Endothelial cell of umbilical vein (primary cell): Measurements from ENCODE around the gene DEGS2. TPM values are rescaled to one million over a fixed set of nuclear protein-coding genes. Genes with fewer than 3 reads are reported as not detected.

Experiments used
- BruUV-seq: library from RNA; stranded (reverse); fragments of 400-500 nt; replicated peaks from 2 replicates; lab custom pipeline; 2021; lab: Mats Ljungman, UMichigan
- CTCF ChIA-PET: fragments of 300-600, 350-600 bp; sonication (Branson Sonifier 250); formaldehyde crosslinking; loops from one replicate; lab custom pipeline; 2021; ENCODE audit warnings: antibody characterized with exemption, inconsistent platforms; lab: Charles Lee
- POLR2A ChIA-PET: fragments of 300-600, 350-600 bp; sonication (Branson Sonifier 250); formaldehyde crosslinking; loops from one replicate; lab custom pipeline; 2021; ENCODE audit warnings: antibody characterized with exemption, inconsistent platforms; lab: Charles Lee
- DNase-seq: peaks from one replicate; pipeline ENCODE4 v3.0.0-alpha.2; 2011; ENCODE audit warnings: low read depth, low spot score
- FAIRE-seq: peaks from 2 replicates; lab custom pipeline; 2011; peaks lifted over from hg19 to GRCh38; lab: Jason Lieb, UNC
- H2AFZ ChIP-seq: 2 replicates; pipeline ENCODE4 v1.6.0; 2012; ENCODE audit warnings: low read depth, low read length, control low read depth, inconsistent platforms
- H3K27ac ChIP-seq: 2 replicates; pipeline ENCODE4 v1.5.1; 2011; ENCODE audit warnings: low read depth, mild to moderate bottlenecking, control low read depth, low read length, moderate library complexity; ENCODE audit not compliant: insufficient read depth
- H3K27me3 ChIP-seq, 2 experiments: 2 replicates each; pipeline versions ENCODE4 v1.6.0 to v1.6.1; 2011; ENCODE audit warnings: low read length in 2 of 2, mixed read lengths in 1 of 2; ENCODE audit not compliant: control insufficient read depth in 2 of 2, insufficient read depth in 2 of 2
- H3K36me3 ChIP-seq, 2 experiments: 2 replicates in 1 of 2; 3 replicates in 1 of 2; pipeline ENCODE4 v1.5.1; 2011; ENCODE audit warnings: low read length in 2 of 2, mild to moderate bottlenecking in 1 of 2, moderate library complexity in 1 of 2; ENCODE audit not compliant: control insufficient read depth in 2 of 2, insufficient read depth in 2 of 2; ENCODE audit errors: extremely low read depth in 1 of 2
- H3K4me1 ChIP-seq: 3 replicates; pipeline ENCODE4 v1.5.1; 2011; ENCODE audit warnings: mild to moderate bottlenecking, low read length; ENCODE audit not compliant: control insufficient read depth, insufficient read depth; ENCODE audit errors: extremely low read depth
- H3K4me2 ChIP-seq: 2 replicates; pipeline ENCODE4 v1.6.1; 2011; ENCODE audit warnings: low read length, control low read depth, mixed read lengths; ENCODE audit not compliant: insufficient read depth
- H3K4me3 ChIP-seq, 3 experiments: fragments of 200-600 bp in 1 of 3; sonication (generic), shearing (Covaris generic) in 1 of 3; replicated peaks in 1 of 3; 2 replicates each; pipeline ENCODE4 v1.5.1; 2011 to 2016; ENCODE audit warnings: control low read depth in 3 of 3, low read length in 3 of 3, mild to moderate bottlenecking in 2 of 3, inconsistent platforms in 1 of 3, low read depth in 1 of 3, moderate library complexity in 1 of 3; ENCODE audit not compliant: insufficient read depth in 1 of 3
- H3K79me2 ChIP-seq: 2 replicates; pipeline ENCODE4 v1.6.0; 2012; ENCODE audit warnings: low read length, inconsistent platforms; ENCODE audit not compliant: control insufficient read depth, insufficient read depth
- H3K9ac ChIP-seq: replicated peaks from 2 replicates; pipeline ENCODE3; 2011; ENCODE audit warnings: low read length, control low read depth; ENCODE audit not compliant: insufficient read depth; ENCODE audit errors: extremely low read depth
- H3K9me1 ChIP-seq: replicated peaks from 3 replicates; pipeline ENCODE4 v1.6.0; 2011; ENCODE audit warnings: mild to moderate bottlenecking, low read length; ENCODE audit not compliant: control insufficient read depth, insufficient read depth; ENCODE audit errors: extremely low read depth
- H3K9me3 ChIP-seq: replicated peaks from 2 replicates; pipeline ENCODE4 v1.5.1; 2012; ENCODE audit warnings: low read length, inconsistent platforms; ENCODE audit not compliant: control insufficient read depth, insufficient read depth
- H4K20me1 ChIP-seq: replicated peaks from 2 replicates; pipeline ENCODE3; 2011; ENCODE audit warnings: mild to moderate bottlenecking, low read length; ENCODE audit not compliant: control insufficient read depth, insufficient read depth; ENCODE audit errors: extremely low read depth
- CTCF ChIP-seq, 2 donors: IDR thresholded peaks; 1 replicate in 1 of 2; 2 replicates in 1 of 2; pipeline ENCODE4 v1.5.1; 2011; ENCODE audit warnings: low read length in 2 of 2, mild to moderate bottlenecking in 2 of 2, moderate library complexity in 2 of 2, control low read depth in 1 of 2, inconsistent platforms in 1 of 2, low read depth in 1 of 2; ENCODE audit not compliant: insufficient read depth in 1 of 2; ENCODE audit errors: extremely low read depth in 1 of 2
- EZH2 ChIP-seq: IDR thresholded peaks from 2 replicates; pipeline ENCODE4 v1.6.1; 2012; ENCODE audit warnings: borderline replicate concordance, low read depth, mild to moderate bottlenecking, moderate library complexity, low read length, inconsistent platforms; ENCODE audit not compliant: severe bottlenecking
- FOS ChIP-seq: IDR thresholded peaks from 2 replicates; pipeline ENCODE4 v1.6.1; 2011; ENCODE audit warnings: mild to moderate bottlenecking, low read length, moderate library complexity, borderline replicate concordance; ENCODE audit not compliant: insufficient read depth
- GATA2 ChIP-seq: IDR thresholded peaks from 2 replicates; pipeline ENCODE4 v1.7.0; 2011; ENCODE audit warnings: low read depth, mild to moderate bottlenecking, moderate library complexity, mixed read lengths, low read length; ENCODE audit not compliant: insufficient read length, insufficient read depth
- JUN ChIP-seq: IDR thresholded peaks from 2 replicates; pipeline ENCODE4 v1.6.1; 2011; ENCODE audit warnings: borderline replicate concordance, low read depth; ENCODE audit not compliant: insufficient read length, insufficient read depth
- MAX ChIP-seq: IDR thresholded peaks from 2 replicates; pipeline ENCODE4 v1.6.1; 2011; ENCODE audit not compliant: insufficient read depth, insufficient read length
- MYC ChIP-seq: IDR thresholded peaks from one replicate; pipeline ENCODE4 v1.6.1; 2011; ENCODE audit warnings: mild to moderate bottlenecking, low read depth, low read length
- POLR2A ChIP-seq: IDR thresholded peaks from 2 replicates; pipeline ENCODE4 v1.6.1; 2012; ENCODE audit warnings: low read depth, mild to moderate bottlenecking, control low read depth, low read length
- POLR2AphosphoS5 ChIP-seq: IDR thresholded peaks from 2 replicates; pipeline ENCODE4 v1.6.1; 2012; ENCODE audit warnings: low read depth, mild to moderate bottlenecking, control low read depth, low read length, moderate library complexity; ENCODE audit not compliant: insufficient read depth
- dilution Hi-C: fragments of 300-500 bp; cut with MboI; formaldehyde crosslinking; loops from one replicate; pipeline ENCODE4 v1.15.0; 2019; ENCODE audit warnings: low sequenced_read_pairs; ENCODE audit not compliant: extremely low pct_ligation_motif_present
- intact Hi-C: fragments of 100-400 bp; cut with micrococcal nuclease; formaldehyde crosslinking; loops from one replicate; pipeline ENCODE4 v1.10.0; 2022
- polyA plus RNA-seq, 4 experiments: library from polyadenylated mRNA; depleted of rRNA in 3 of 4; stranded (reverse) in 3 of 4; unstranded in 1 of 4; fragments of >200 nt; gene quantifications; 2 replicates each; pipeline versions ENCODE4 v1.2.1 to v1.2.3, GENCODE V29; 2011 to 2012; ENCODE audit warnings: missing spikeins in 1 of 4
- total RNA-seq: library from RNA; stranded (reverse); gene quantifications from 2 replicates; pipeline ENCODE4 v1.2.3, GENCODE V29; 2021

DEGS2 gene
- total and polyA plus RNA-seq, 2 donors (not counting 3 experiments of a cell fraction or from before 2014, with no cell fraction given) = 0.06 TPM; not detected in 1

GRCh38 chr14:100135073-100135472 is 24.4 kb downstream of the DEGS2 start:
- H3K36me3 ChIP-seq = peaks cover 0 to 6% of the 10 kb centered on the region in 2 experiments
- FAIRE-seq = no peak
- H4K20me1 ChIP-seq = no peaks in the 10 kb centered on the region
- H3K79me2 ChIP-seq = no peaks in the 10 kb centered on the region
- no peaks in the 10 kb centered on the region for H3K9me3 ChIP-seq
- ChIA-PET CTCF (no interaction called here), POLR2A (no interaction called here)
- intact Hi-C loops (no loop called here), dilution Hi-C loops (no loop called here)
- H3K9ac ChIP-seq = no peak overlapping the region
- H3K4me3 ChIP-seq = no peak overlapping the region
- H2AFZ ChIP-seq = no peak overlapping the region
- TF ChIP-seq CTCF (IDR thresholded peaks at IDR 0.05; ENCODE audit: extremely low read depth in 1 of 2, insufficient read depth in 1 of 2, low read depth in 1 of 2, low read length in 2 of 2) (no peak), POLR2A (no peak), POLR2AphosphoS5 (no peak), MYC (no peak), FOS (no peak), JUN (no peak), GATA2 (no peak), MAX (no peak), EZH2 (no peak)
- DNase-seq = no peak
- no peaks in the 10 kb centered on the region for H3K9me1 ChIP-seq
- no peaks in the 10 kb centered on the region for H3K27me3 ChIP-seq
- no peaks in the 10 kb centered on the region for H3K4me1 ChIP-seq
- no peak overlapping the region for H3K27ac ChIP-seq
- no TSS peak for BruUV-seq
- no peak overlapping the region for H3K4me2 ChIP-seq
